Fibroblast of skin of right quadriceps (primary cell): ENCODE results near the gene GNAT3.

ENCODE experiments used
- DNase-seq: peaks from one replicate; pipeline ENCODE4 v3.0.0-alpha.2; 2013

GNAT3 gene

GRCh38 chr7:80415114-80415513 is 96.8 kb downstream of the GNAT3 start:
- DNase-seq = no peak

GRCh38 chr7:80414331-80414730 is 97.5 kb downstream of the GNAT3 start:
- no peak for DNase-seq

- no peak for DNase-seq
These were observed 98.4 kb downstream of the GNAT3 start for GRCh38 chr7:80413383-80413945.

GRCh38 chr7:80412842-80413241 is 99.0 kb downstream of the GNAT3 start:
- DNase-seq = peak; percentile 41

DNA sequence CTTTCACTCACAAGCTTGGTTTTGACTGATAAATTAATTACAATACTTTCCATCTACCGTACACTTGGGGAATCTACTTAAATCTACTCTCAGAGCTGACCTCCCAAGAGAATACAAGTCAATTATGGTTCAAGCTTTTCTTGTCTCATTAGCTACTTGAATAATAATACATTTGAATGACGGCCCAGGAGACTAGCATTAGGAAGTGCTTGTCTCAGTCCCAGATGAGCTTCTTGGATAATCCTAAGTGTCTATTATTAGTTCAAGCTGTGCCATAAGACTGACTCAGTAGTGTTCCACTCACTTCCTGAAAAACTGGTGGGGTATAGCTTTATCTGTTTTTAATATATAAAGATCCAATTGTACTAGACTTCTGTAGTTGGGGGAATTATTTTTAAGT is 100.2 kb downstream of the GNAT3 start:
- peak; percentile 52 for DNase-seq

GRCh38 chr7:80410081-80410480 is 101.8 kb downstream of the GNAT3 start:
- DNase-seq = peak; percentile 50
